ENCODE results near the gene SEMA4D.

GRCh38 chr9:89425024-89425805 lies 72.7 kb downstream of the SEMA4D start:
- TF ChIP-seq, protein P1, sequence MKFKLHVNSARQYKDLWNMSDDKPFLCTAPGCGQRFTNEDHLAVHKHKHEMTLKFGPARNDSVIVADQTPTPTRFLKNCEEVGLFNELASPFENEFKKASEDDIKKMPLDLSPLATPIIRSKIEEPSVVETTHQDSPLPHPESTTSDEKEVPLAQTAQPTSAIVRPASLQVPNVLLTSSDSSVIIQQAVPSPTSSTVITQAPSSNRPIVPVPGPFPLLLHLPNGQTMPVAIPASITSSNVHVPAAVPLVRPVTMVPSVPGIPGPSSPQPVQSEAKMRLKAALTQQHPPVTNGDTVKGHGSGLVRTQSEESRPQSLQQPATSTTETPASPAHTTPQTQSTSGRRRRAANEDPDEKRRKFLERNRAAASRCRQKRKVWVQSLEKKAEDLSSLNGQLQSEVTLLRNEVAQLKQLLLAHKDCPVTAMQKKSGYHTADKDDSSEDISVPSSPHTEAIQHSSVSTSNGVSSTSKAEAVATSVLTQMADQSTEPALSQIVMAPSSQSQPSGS (CRISPR knock-in tag; IDR thresholded peaks at IDR 0.05), result no peak
- TF ChIP-seq MXI1 (IDR thresholded peaks at IDR 0.05; ENCODE audit: borderline replicate concordance, low read depth, low read length), result no peak
- no peak for TF ChIP-seq CTCF (CRISPR knock-in tag; IDR thresholded peaks at IDR 0.05)
